H9 (cell line): Measurements from ENCODE around the gene CACNA1F. TPM values are rescaled to one million over a fixed set of nuclear protein-coding genes. Genes with fewer than 3 reads are reported as not detected.

ENCODE experiments used
- DNase-seq: peaks from one replicate; pipeline ENCODE4 v3.0.0-alpha.2; 2017
- H2AFZ ChIP-seq: one replicate; pipeline ENCODE4 v1.6.1; 2013; ENCODE audit warnings: mild to moderate bottlenecking, low read length, control low read depth, moderate library complexity
- H2AK5ac ChIP-seq: 2 replicates; pipeline ENCODE4 v1.6.1; 2013; ENCODE audit warnings: low read length, control low read depth, mixed read lengths; ENCODE audit not compliant: insufficient read length
- H2BK120ac ChIP-seq: one replicate; pipeline ENCODE4 v1.6.1; 2013; ENCODE audit warnings: low read depth, mild to moderate bottlenecking, low read length, control low read depth, inconsistent platforms; ENCODE audit not compliant: poor library complexity, severe bottlenecking
- H2BK12ac ChIP-seq: 2 replicates; pipeline ENCODE4 v1.6.1; 2013; ENCODE audit warnings: low read length, control low read depth, mixed read lengths, low read depth; ENCODE audit not compliant: insufficient read length
- H2BK15ac ChIP-seq: 2 replicates; pipeline ENCODE4 v1.6.1; 2013; ENCODE audit warnings: low read depth, low read length, control low read depth
- H2BK20ac ChIP-seq: one replicate; pipeline ENCODE4 v1.6.1; 2013; ENCODE audit warnings: low read depth, mild to moderate bottlenecking, low read length, control low read depth, inconsistent platforms; ENCODE audit not compliant: poor library complexity, severe bottlenecking
- H2BK5ac ChIP-seq: 2 replicates; pipeline ENCODE4 v1.6.1; 2013; ENCODE audit warnings: low read length, control low read depth, mixed read lengths; ENCODE audit not compliant: insufficient read length
- H3K14ac ChIP-seq: 2 replicates; pipeline ENCODE4 v1.6.1; 2013; ENCODE audit warnings: low read length, control low read depth; ENCODE audit not compliant: insufficient read depth
- H3K18ac ChIP-seq: 2 replicates; pipeline ENCODE4 v1.6.1; 2013; ENCODE audit warnings: low read depth, mild to moderate bottlenecking, mixed read lengths, low read length, control low read depth; ENCODE audit not compliant: insufficient read length
- H3K23ac ChIP-seq: 2 replicates; pipeline ENCODE4 v1.6.1; 2013; ENCODE audit warnings: low read length, control low read depth, mixed read lengths, low read depth; ENCODE audit not compliant: insufficient read length
- H3K23me2 ChIP-seq: 2 replicates; pipeline ENCODE4 v1.6.1; 2013; ENCODE audit warnings: low read depth, mild to moderate bottlenecking, mixed read lengths, low read length, control low read depth; ENCODE audit not compliant: insufficient read length, poor library complexity, severe bottlenecking
- H3K27ac ChIP-seq: 2 replicates; pipeline ENCODE4 v1.5.1; 2013; ENCODE audit warnings: low read length, control low read depth, mixed read lengths, low read depth; ENCODE audit not compliant: insufficient read length
- H3K27me3 ChIP-seq: 2 replicates; pipeline ENCODE4 v1.6.1; 2013; ENCODE audit warnings: low read length, control low read depth, inconsistent platforms; ENCODE audit not compliant: insufficient read depth
- H3K4ac ChIP-seq: 2 replicates; pipeline ENCODE4 v1.6.1; 2013; ENCODE audit warnings: low read depth, mild to moderate bottlenecking, control low read depth, inconsistent platforms, low read length, moderate library complexity
- H3K4me1 ChIP-seq: 2 replicates; pipeline ENCODE4 v1.6.1; 2013; ENCODE audit warnings: low read length, control low read depth, inconsistent platforms; ENCODE audit not compliant: insufficient read depth
- H3K4me2 ChIP-seq: 2 replicates; pipeline ENCODE4 v1.6.1; 2013; ENCODE audit warnings: low read length, control low read depth, mixed read lengths; ENCODE audit not compliant: insufficient read length, insufficient read depth
- H3K56ac ChIP-seq: 2 replicates; pipeline ENCODE4 v1.6.1; 2013; ENCODE audit warnings: low read depth, mild to moderate bottlenecking, mixed read lengths, low read length, control low read depth; ENCODE audit not compliant: insufficient read length
- H3K79me1 ChIP-seq: 2 replicates; pipeline ENCODE4 v1.6.1; 2013; ENCODE audit warnings: low read depth, mild to moderate bottlenecking, moderate library complexity, low read length, control low read depth, inconsistent platforms; ENCODE audit not compliant: insufficient read depth, poor library complexity, severe bottlenecking
- H3K79me2 ChIP-seq: 2 replicates; pipeline ENCODE4 v1.6.1; 2013; ENCODE audit warnings: low read length, control low read depth, inconsistent platforms; ENCODE audit not compliant: insufficient read depth
- H3K9ac ChIP-seq: 2 replicates; pipeline ENCODE4 v1.6.1; 2013; ENCODE audit warnings: low read length, control low read depth, mixed read lengths; ENCODE audit not compliant: insufficient read length; ENCODE audit errors: extremely low read depth
- H3K9me3 ChIP-seq: one replicate; pipeline ENCODE4 v1.6.1; 2013; ENCODE audit warnings: low read depth, low read length, inconsistent platforms; ENCODE audit not compliant: control insufficient read depth
- H3T11ph ChIP-seq: one replicate; pipeline ENCODE4 v1.6.1; 2013; ENCODE audit warnings: mild to moderate bottlenecking, low read length, control low read depth, inconsistent platforms
- H4K20me1 ChIP-seq: one replicate; pipeline ENCODE4 v1.6.1; 2013; ENCODE audit not compliant: control insufficient read depth, insufficient read length, insufficient read depth
- H4K5ac ChIP-seq: 2 replicates; pipeline ENCODE4 v1.6.1; 2013; ENCODE audit warnings: low read depth, mild to moderate bottlenecking, mixed read lengths, low read length, control low read depth; ENCODE audit not compliant: insufficient read length
- H4K8ac ChIP-seq: replicated peaks from 2 replicates; pipeline ENCODE4 v1.6.1; 2013; ENCODE audit warnings: low read length, control low read depth, mixed read lengths, low read depth; ENCODE audit not compliant: insufficient read length
- H4K91ac ChIP-seq: 2 replicates; pipeline ENCODE4 v1.6.1; 2013; ENCODE audit warnings: low read depth, mild to moderate bottlenecking, moderate library complexity, mixed read lengths, low read length, control low read depth; ENCODE audit not compliant: insufficient read length
- H3K27ac Mint-ChIP-seq, 3 experiments: 2 replicates in 2 of 3; 3 replicates in 1 of 3; pipeline ENCODE4 v1.8.0; 2020 to 2021; ENCODE audit warnings: mixed read lengths in 3 of 3, mild to moderate bottlenecking in 1 of 3, moderate library complexity in 1 of 3
- H3K27me3 Mint-ChIP-seq: 2 replicates; pipeline ENCODE4 v1.8.0; 2021; ENCODE audit warnings: low read depth, mild to moderate bottlenecking, moderate library complexity, mixed read lengths
- H3K36me3 Mint-ChIP-seq, 3 experiments: 2 replicates in 2 of 3; 3 replicates in 1 of 3; pipeline ENCODE4 v1.8.0; 2020 to 2021; ENCODE audit warnings: low read depth in 3 of 3, mixed read lengths in 3 of 3; ENCODE audit not compliant: insufficient read depth in 1 of 3
- H3K4me1 Mint-ChIP-seq, 2 experiments: 2 replicates each; pipeline ENCODE4 v1.8.0; 2020; ENCODE audit warnings: mixed read lengths in 2 of 2
- H3K4me3 Mint-ChIP-seq, 2 experiments: 2 replicates in 1 of 2; 3 replicates in 1 of 2; pipeline ENCODE4 v1.8.0; 2020 to 2021; ENCODE audit warnings: mild to moderate bottlenecking in 2 of 2, mixed read lengths in 2 of 2, moderate library complexity in 1 of 2
- H3K9me3 Mint-ChIP-seq, 2 experiments: 2 replicates in 1 of 2; 3 replicates in 1 of 2; pipeline ENCODE4 v1.8.0; 2020; ENCODE audit warnings: mild to moderate bottlenecking in 2 of 2, mixed read lengths in 2 of 2, moderate library complexity in 1 of 2
- CTCF ChIP-seq: fragments of 200-600 bp; sonication (generic); conservative IDR thresholded peaks from 3 replicates; pipeline ENCODE4 v1.8.0; 2021; ENCODE audit warnings: antibody characterized with exemption, mild to moderate bottlenecking
- WGBS: extraction: QIAGEN DNeasy Blood & Tissue Kit; methylation state at CpG from one replicate; pipeline ENCODE4 v1.1.7; 2013; ENCODE audit warnings: missing lambda C conversion rate, low lambda C conversion rate, mixed read lengths; ENCODE audit not compliant: insufficient read length; ENCODE audit errors: extremely low coverage; 5-methylcytosine and 5-hydroxymethylcytosine counted together
- total RNA-seq: library from RNA; stranded (reverse); gene quantifications from 2 replicates; pipeline ENCODE4 v1.2.1, GENCODE V29; 2021

CACNA1F gene
- total RNA-seq, 1 experiment from 2014 or later, result 1.4 TPM

GRCh38 chrX:49193542-49193964 is 39.6 kb downstream of the CACNA1F start:
- H2BK12ac ChIP-seq, result no peak overlapping the region
- H3K9me3 ChIP-seq, result peaks cover 21% of the 10 kb centered on the region
- H3K4me1 ChIP-seq, result no peaks in the 10 kb centered on the region
- H2BK120ac ChIP-seq, result no peak overlapping the region
- no peak overlapping the region for H2AK5ac ChIP-seq
- H3K79me1 ChIP-seq, result no peaks in the 10 kb centered on the region
- no CpG with 5 or more reads among the region's 2 CpGs for WGBS
- peaks cover under 1% of the 10 kb centered on the region for H3K23me2 ChIP-seq
- no peak overlapping the region for H3K4me2 ChIP-seq
- no peak overlapping the region for H3K27ac ChIP-seq
- H4K8ac ChIP-seq, result no peak overlapping the region
- H4K20me1 ChIP-seq, result no peaks in the 10 kb centered on the region
- no peak overlapping the region for H2BK20ac ChIP-seq
- Mint-ChIP-seq H3K9me3 (peaks cover 73 to 78% of the 10 kb centered on the region in 2 experiments), H3K4me3 (no peak overlapping the region), H3K27me3 (peaks cover 12% of the 10 kb centered on the region), H3K36me3 (peaks cover 8 to 17% (median 15%) of the 10 kb centered on the region in 3 experiments; a peak in 6 of 7 replicates), H3K27ac (peak overlapping the region in 1 of 3 experiments; percentile 17; a peak in 2 of 7 replicates), H3K4me1 (peaks cover 8 to 20% of the 10 kb centered on the region in 2 experiments)
- no peak overlapping the region for H3K18ac ChIP-seq
- H2BK5ac ChIP-seq, result no peak overlapping the region
- H2AFZ ChIP-seq, result no peak overlapping the region
- no peak overlapping the region for H3K56ac ChIP-seq
- H4K5ac ChIP-seq, result no peak overlapping the region
- no peak overlapping the region for H3K14ac ChIP-seq
- no peak for DNase-seq
- no peaks in the 10 kb centered on the region for H3K79me2 ChIP-seq
- H3K23ac ChIP-seq, result no peak overlapping the region
- no peak overlapping the region for H2BK15ac ChIP-seq
- H4K91ac ChIP-seq, result no peak overlapping the region
- no peak overlapping the region for H3K4ac ChIP-seq
- H3T11ph ChIP-seq, result no peak overlapping the region
- H3K9ac ChIP-seq, result no peak overlapping the region
- no peak for TF ChIP-seq CTCF
- H3K27me3 ChIP-seq, result no peaks in the 10 kb centered on the region
